GM12878 (cell line): ENCODE measurements around the gene KIRREL3. TPM values are rescaled to one million over a fixed set of nuclear protein-coding genes. Genes with fewer than 3 reads are reported as not detected.

ENCODE experiments used
- ATAC-seq: fragments of 200-7000 bp; cut with Tn5 transposase; 3 replicates; pipeline ENCODE4 v1.9.1; 2020; ENCODE audit warnings: mild to moderate bottlenecking, moderate library complexity
- BruUV-seq: library from RNA; stranded (reverse); fragments of 400-500 nt; replicated peaks from 2 replicates; lab custom pipeline; 2021; lab: Mats Ljungman, UMichigan
- CTCF ChIA-PET: fragments of 300-600 bp; sonication (Branson Sonifier 250); formaldehyde crosslinking; extraction: SDS; loops from one replicate; lab custom pipeline; 2021; ENCODE audit warnings: inconsistent platforms; lab: Yijun Ruan, JAX
- POLR2A ChIA-PET: fragments of 350-600 bp; formaldehyde crosslinking; extraction: SDS; loops from one replicate; lab custom pipeline; 2021; ENCODE audit warnings: inconsistent platforms; lab: Charles Lee
- RAD21 ChIA-PET: fragments of 300-600 bp; sonication (Branson Sonifier 250); formaldehyde crosslinking; loops from one replicate; lab custom pipeline; 2023; ENCODE audit warnings: antibody characterized with exemption; ENCODE audit not compliant: unreplicated experiment; lab: Charles Lee
- SMC1A ChIA-PET: fragments of 300-600 bp; sonication (Branson Sonifier 250); formaldehyde crosslinking; loops from one replicate; lab custom pipeline; 2023; ENCODE audit not compliant: unreplicated experiment, uncharacterized antibody; lab: Charles Lee
- DNase-seq: peaks from one replicate; pipeline ENCODE4 v3.0.0-alpha.2; 2011; ENCODE audit warnings: low read depth, low spot score
- FAIRE-seq: peaks from 3 replicates; lab custom pipeline; 2011; peaks lifted over from hg19 to GRCh38; lab: Jason Lieb, UNC
- H2AFZ ChIP-seq: 2 replicates; pipeline ENCODE4 v1.6.0; 2011; ENCODE audit warnings: low read depth, low read length, control low read depth; ENCODE audit not compliant: control insufficient read depth
- H3K27ac ChIP-seq: 2 replicates; pipeline ENCODE4 v1.5.1; 2011; ENCODE audit warnings: control low read depth; ENCODE audit not compliant: control insufficient read depth, insufficient read depth
- H3K27me3 ChIP-seq, 2 experiments: replicated peaks in 1 of 2; 2 replicates each; pipeline versions ENCODE4 v1.6.0 to v1.6.1; 2011; ENCODE audit warnings: low read length in 1 of 2; ENCODE audit not compliant: control insufficient read depth in 2 of 2, insufficient read depth in 2 of 2
- H3K36me3 ChIP-seq, 2 experiments: 2 replicates each; pipeline ENCODE4 v1.5.1; 2011; ENCODE audit warnings: low read length in 1 of 2; ENCODE audit not compliant: control insufficient read depth in 2 of 2, insufficient read depth in 2 of 2
- H3K4me1 ChIP-seq: 2 replicates; pipeline ENCODE4 v1.6.1; 2011; ENCODE audit warnings: mild to moderate bottlenecking, low read length, moderate library complexity, mixed read lengths; ENCODE audit not compliant: control insufficient read depth, insufficient read depth
- H3K4me2 ChIP-seq: 2 replicates; pipeline ENCODE4 v1.6.0; 2011; ENCODE audit warnings: control low read depth; ENCODE audit not compliant: control insufficient read depth, insufficient read depth
- H3K4me3 ChIP-seq: fragments of 200-600 bp; sonication (generic); 2 replicates; pipeline ENCODE4 v1.5.1; 2016
- H3K79me2 ChIP-seq: 2 replicates; pipeline ENCODE4 v1.6.0; 2011; ENCODE audit warnings: low read length; ENCODE audit not compliant: control insufficient read depth, insufficient read depth
- H3K9ac ChIP-seq: 2 replicates; pipeline ENCODE4 v1.8.0; 2011; ENCODE audit warnings: low read length, control low read depth, mixed read lengths; ENCODE audit not compliant: control insufficient read depth, insufficient read depth
- H3K9me3 ChIP-seq: replicated peaks from 3 replicates; pipeline ENCODE4 v1.5.1; 2011; ENCODE audit warnings: mild to moderate bottlenecking, low read length; ENCODE audit not compliant: control insufficient read depth, insufficient read depth
- H4K20me1 ChIP-seq: 2 replicates; pipeline ENCODE4 v1.6.0; 2011; ENCODE audit not compliant: control insufficient read depth, insufficient read depth
- BCL11A ChIP-seq: IDR thresholded peaks from 2 replicates; pipeline ENCODE4 v1.6.1; 2011; ENCODE audit warnings: low read depth, low read length
- BRCA1 ChIP-seq: IDR thresholded peaks from 2 replicates; pipeline ENCODE4 v1.6.1; 2011; ENCODE audit warnings: low read depth, low read length, improper control_type of control experiment
- CBFB ChIP-seq: IDR thresholded peaks from 2 replicates; pipeline ENCODE4 v1.6.1; 2016; ENCODE audit warnings: antibody characterized with exemption, low read depth
- CHD1 ChIP-seq: IDR thresholded peaks from 2 replicates; pipeline ENCODE4 v1.6.1; 2012; ENCODE audit warnings: low read depth, low read length, improper control_type of control experiment
- CREM ChIP-seq: IDR thresholded peaks from 2 replicates; pipeline ENCODE4 v1.6.1; 2014; ENCODE audit warnings: antibody characterized with exemption, low read depth
- E2F4 ChIP-seq: IDR thresholded peaks from 2 replicates; pipeline ENCODE4 v1.6.1; 2012; ENCODE audit warnings: low read depth, low read length, improper control_type of control experiment
- EGR1 ChIP-seq, 2 experiments: IDR thresholded peaks; 1 replicate in 1 of 2; 2 replicates in 1 of 2; pipeline ENCODE4 v1.6.1; 2011 to 2012; ENCODE audit warnings: low read depth in 2 of 2, low read length in 2 of 2, borderline replicate concordance in 1 of 2, mild to moderate bottlenecking in 1 of 2, moderate library complexity in 1 of 2
- EP300 ChIP-seq, 2 experiments: fragments of 150-350 bp in 1 of 2; IDR thresholded peaks; 2 replicates each; pipeline ENCODE4 v1.6.1; 2011 to 2012; ENCODE audit warnings: low read depth in 2 of 2, low read length in 2 of 2, borderline replicate concordance in 1 of 2, improper control_type of control experiment in 1 of 2, inconsistent platforms in 1 of 2; ENCODE audit not compliant: control insufficient read depth in 1 of 2
- FOS ChIP-seq: IDR thresholded peaks from 3 replicates; pipeline ENCODE4 v1.6.1; 2011; ENCODE audit warnings: borderline replicate concordance; ENCODE audit not compliant: insufficient read length; ENCODE audit errors: extremely low read depth
- KLF5 ChIP-seq: fragments of 450-650 bp; IDR thresholded peaks from 2 replicates; pipeline ENCODE4 v1.6.1; 2014; ENCODE audit warnings: mild to moderate bottlenecking; ENCODE audit not compliant: partially characterized antibody
- MLLT1 ChIP-seq: fragments of 450-650 bp; IDR thresholded peaks from 2 replicates; pipeline ENCODE4 v1.6.1; 2016; ENCODE audit warnings: mild to moderate bottlenecking
- NR2C1 ChIP-seq: fragments of 450-650 bp; IDR thresholded peaks from 2 replicates; pipeline ENCODE4 v1.6.1; 2017; ENCODE audit warnings: antibody characterized with exemption, mild to moderate bottlenecking, moderate library complexity
- PKNOX1 ChIP-seq: fragments of 450-650 bp; IDR thresholded peaks from 2 replicates; pipeline ENCODE4 v1.6.1; 2016; ENCODE audit warnings: mild to moderate bottlenecking
- TAF1 ChIP-seq: IDR thresholded peaks from 2 replicates; pipeline ENCODE4 v1.6.1; 2011; ENCODE audit warnings: mild to moderate bottlenecking, low read depth, low read length, borderline replicate concordance
- TCF7 ChIP-seq: IDR thresholded peaks from 2 replicates; pipeline ENCODE4 v1.6.1; 2014; ENCODE audit warnings: antibody characterized with exemption, borderline replicate concordance
- WRNIP1 ChIP-seq: IDR thresholded peaks from 2 replicates; pipeline ENCODE4 v1.6.1; 2011; ENCODE audit warnings: low read depth, low read length, improper control_type of control experiment, borderline replicate concordance
- WGBS: methylation state at CpG from one replicate; pipeline ENCODE4 v1.1.6; 2016; ENCODE audit warnings: low lambda C conversion rate; ENCODE audit not compliant: insufficient replicate concordance, insufficient coverage; ENCODE audit errors: missing lambda C conversion rate; 5-methylcytosine and 5-hydroxymethylcytosine counted together
- in situ Hi-C: fragments of 300-500 bp; cut with MboI; formaldehyde crosslinking; loops from 9 replicates; pipeline ENCODE4 v1.14.3; 2018; ENCODE audit warnings: mixed read lengths
- intact Hi-C: fragments of 100-400 bp; cut with micrococcal nuclease; formaldehyde crosslinking; loops from one replicate; pipeline ENCODE4 v1.14.2; 2022; ENCODE audit not compliant: unreplicated experiment
- polyA plus RNA-seq, 11 experiments: library from polyadenylated mRNA; depleted of rRNA in 4 of 11; unstranded in 6 of 11; stranded (reverse) in 5 of 11; fragments of >200 nt; fragmentation: Nextera tagmentation in 4 of 11; fragmentation: Illumina TruSeq in 1 of 11; extraction: Ambion mirVana in 4 of 11; extraction: Trizol in 1 of 11; gene quantifications; 1 replicate in 1 of 11; 2 replicates in 10 of 11; pipeline versions ENCODE4 v1.2.1 to v1.2.3, GENCODE V29; 2011 to 2016; ENCODE audit warnings: inconsistent platforms in 2 of 11, missing spikeins in 2 of 11, low read depth in 1 of 11
- total RNA-seq, 4 experiments: library from RNA; depleted of rRNA in 3 of 4; stranded (reverse); fragments of >200 nt in 3 of 4; fragmentation: Illumina TruSeq in 1 of 4; extraction: Trizol in 1 of 4; gene quantifications; 2 replicates each; pipeline versions ENCODE4 v1.2.1 to v1.2.3, GENCODE V29; 2013 to 2021

The KIRREL3 gene
- total and polyA plus RNA-seq, 10 of the 15 experiments (the other 5 are each of a cell fraction or from before 2014, with no cell fraction given): under 0.01 TPM; not detected in 9

GRCh38 chr11:126870021-126870420, 130.5 kb downstream of the KIRREL3 start:
- H3K27ac ChIP-seq: no peak overlapping the region
- TF ChIP-seq PKNOX1 (no peak), CHD1 (no peak), BRCA1 (no peak), MLLT1 (no peak), EP300 (IDR thresholded peaks at IDR 0.05; ENCODE audit: borderline replicate concordance in 1 of 2, control insufficient read depth in 1 of 2, low read depth in 2 of 2, low read length in 2 of 2) (no peak), CREM (no peak), CBFB (no peak), KLF5 (no peak), BCL11A (no peak), TCF7 (no peak), NR2C1 (no peak), FOS (no peak), EGR1 (IDR thresholded peaks at IDR 0.05; ENCODE audit: borderline replicate concordance in 1 of 2, low read depth in 2 of 2, low read length in 2 of 2) (no peak), WRNIP1 (no peak), TAF1 (no peak), E2F4 (no peak)
- DNase-seq: no peak
- ChIA-PET RAD21 (no interaction called here), POLR2A (no interaction called here), SMC1A (no interaction called here), CTCF (no interaction called here)
- no peaks in the 10 kb centered on the region for H3K9me3 ChIP-seq
- H3K4me1 ChIP-seq: no peaks in the 10 kb centered on the region
- no peaks in the 10 kb centered on the region for H3K36me3 ChIP-seq
- H3K79me2 ChIP-seq: no peaks in the 10 kb centered on the region
- in situ Hi-C loops: no loop called here
- no peak overlapping the region for H3K4me3 ChIP-seq
- no peak for FAIRE-seq
- no peak for ATAC-seq
- peaks cover 0 to 4% of the 10 kb centered on the region in 2 experiments; a peak in 3 of 4 replicates for H3K27me3 ChIP-seq
- H3K9ac ChIP-seq: no peak overlapping the region
- 0% methylated on average over 4 of the region's 4 CpGs for WGBS
- no peak overlapping the region for H2AFZ ChIP-seq
- no peak overlapping the region for H3K4me2 ChIP-seq
- intact Hi-C loops: loop anchor here (10.0 kb wide), 1 partner anchor 265 kb away; no protein-coding TSS in a partner anchor
- H4K20me1 ChIP-seq: no peaks in the 10 kb centered on the region
- no TSS peak for BruUV-seq
